Inflammatory macrophage (primary cell): ENCODE data around the gene CELSR1.

Experiments used
- DNase-seq, 2 donors: peaks; one replicate each; pipeline ENCODE4 v3.0.0-alpha.2; 2020 to 2022

Gene CELSR1

DNA sequence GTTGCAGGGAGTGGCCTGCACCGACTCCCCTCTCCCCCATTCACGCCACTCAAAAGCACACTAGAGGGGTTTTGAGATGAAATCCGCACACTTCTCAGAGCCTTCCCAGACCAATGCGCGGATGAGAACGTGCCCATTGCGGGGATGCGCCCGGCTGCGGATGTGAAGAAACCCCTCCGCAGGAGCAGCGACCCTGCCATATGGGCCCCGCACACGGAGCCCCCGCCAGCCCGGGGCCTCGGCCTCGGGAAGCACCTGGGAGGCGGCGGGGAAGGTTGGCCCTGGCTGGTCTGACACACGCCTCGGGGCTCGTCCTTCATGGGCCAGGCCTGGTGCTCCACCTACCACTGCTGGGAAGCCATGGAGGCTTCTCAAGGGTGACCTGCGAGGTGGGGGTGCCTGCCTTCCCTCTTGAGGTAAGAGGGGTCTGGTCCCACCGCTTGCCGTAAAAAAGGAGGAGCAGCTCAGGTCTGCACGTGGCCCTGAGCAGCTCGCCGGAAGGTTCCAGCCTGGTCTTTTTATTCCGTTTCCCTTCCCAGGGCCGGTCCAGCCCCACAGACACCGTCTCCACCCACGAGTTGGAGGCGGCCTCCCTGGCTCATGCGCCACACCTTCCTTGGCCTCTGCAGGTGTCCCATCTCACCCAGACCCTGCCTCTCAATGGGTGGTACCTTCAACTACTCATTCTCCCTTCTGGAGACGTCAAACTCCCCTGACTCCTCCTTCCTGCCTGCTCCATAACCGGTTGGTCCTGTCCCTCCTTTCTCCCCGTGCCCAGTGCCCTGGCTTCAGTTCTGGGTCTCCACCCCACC is 162.6 kb downstream of the CELSR1 start:
- no peak for DNase-seq

DNA sequence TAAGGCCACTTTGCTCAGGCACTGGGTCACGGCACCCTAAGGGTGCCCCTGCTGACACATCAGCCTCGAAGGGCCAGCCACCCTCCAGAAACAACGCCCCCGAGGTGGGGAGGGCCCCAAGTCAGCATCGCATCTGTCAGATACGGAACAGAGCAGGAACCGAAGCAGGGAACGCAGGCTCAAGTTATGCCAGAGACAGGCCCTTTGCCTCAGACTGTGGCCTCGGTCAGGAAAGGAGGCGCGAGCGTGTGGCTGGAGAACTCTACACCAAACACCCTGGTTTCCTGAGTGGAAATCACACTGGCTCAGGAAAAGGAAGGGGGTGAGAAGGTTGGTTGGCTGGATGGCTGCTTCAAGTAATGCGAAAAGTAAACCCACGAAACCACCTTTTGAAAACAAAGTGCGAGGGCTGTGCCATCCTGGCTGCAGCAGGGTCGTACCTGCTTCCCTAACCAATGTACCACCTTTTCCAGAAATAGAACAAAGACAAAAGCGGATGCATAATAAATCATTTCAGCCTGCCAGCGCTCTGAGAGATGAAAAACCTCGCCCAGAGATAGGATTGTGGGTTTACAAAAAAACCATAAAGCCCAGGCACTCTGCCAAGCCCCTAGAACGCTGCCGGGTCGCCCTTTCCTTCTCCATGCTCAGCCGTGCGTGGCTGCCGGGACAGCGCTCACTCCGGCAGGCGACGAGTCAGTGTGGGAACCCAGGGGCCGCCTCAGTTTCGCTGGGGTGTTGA is 163.3 kb downstream of the CELSR1 start:
- no peak for DNase-seq

- DNase-seq = no peak
Measured at GRCh38 chr22:46373159-46373558, 164.3 kb downstream of the CELSR1 start.

- no peak for DNase-seq
Measured at GRCh38 chr22:46372686-46373085, 164.7 kb downstream of the CELSR1 start.

- no peak for DNase-seq
Measured at GRCh38 chr22:46371623-46372226, 165.7 kb downstream of the CELSR1 start.

- DNase-seq = no peak
Measured at GRCh38 chr22:46370584-46371291, 166.7 kb downstream of the CELSR1 start.

GRCh38 chr22:46369716-46370583 is 167.5 kb downstream of the CELSR1 start:
- no peak for DNase-seq

DNA sequence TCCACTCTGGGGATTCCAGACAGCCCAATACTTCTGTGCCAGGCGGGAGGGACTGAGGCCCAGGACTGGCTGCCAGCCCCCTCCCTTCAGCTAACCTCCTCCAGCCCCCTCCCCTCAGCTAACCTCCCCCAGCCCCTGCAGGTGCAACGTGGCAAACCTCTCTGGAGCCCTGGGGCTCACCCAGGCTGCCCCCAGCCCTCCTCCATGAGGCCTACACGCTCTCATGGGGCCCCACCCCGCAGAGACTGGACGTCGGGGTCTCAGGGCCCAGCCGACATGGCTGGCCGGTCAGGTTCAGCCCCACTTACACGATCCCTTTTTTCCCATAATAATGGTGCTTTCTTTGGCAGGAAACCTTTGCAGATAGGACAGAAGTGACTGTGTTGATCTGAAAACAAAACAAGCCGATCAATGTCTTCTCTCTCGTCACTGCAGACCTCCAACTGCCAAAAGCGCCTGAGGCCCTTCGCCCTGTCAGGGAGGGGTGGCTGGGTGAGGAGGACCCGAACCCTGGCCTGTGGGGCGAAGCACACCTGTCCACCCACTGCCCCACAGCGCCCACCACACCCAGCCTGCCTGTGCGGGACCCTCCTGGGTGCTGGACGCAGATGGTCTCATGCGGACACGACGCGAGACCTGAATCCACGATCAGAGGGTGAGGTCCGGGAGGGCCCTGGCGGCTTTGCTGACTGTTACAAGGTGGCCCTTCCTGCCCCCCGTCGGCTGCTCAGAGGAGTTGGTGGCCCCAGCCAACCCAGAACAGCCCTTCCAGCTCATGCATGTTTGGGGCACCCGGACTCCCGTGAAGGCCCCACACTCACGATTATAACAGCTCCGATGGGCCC is 168.3 kb downstream of the CELSR1 start:
- no peak for DNase-seq

DNA sequence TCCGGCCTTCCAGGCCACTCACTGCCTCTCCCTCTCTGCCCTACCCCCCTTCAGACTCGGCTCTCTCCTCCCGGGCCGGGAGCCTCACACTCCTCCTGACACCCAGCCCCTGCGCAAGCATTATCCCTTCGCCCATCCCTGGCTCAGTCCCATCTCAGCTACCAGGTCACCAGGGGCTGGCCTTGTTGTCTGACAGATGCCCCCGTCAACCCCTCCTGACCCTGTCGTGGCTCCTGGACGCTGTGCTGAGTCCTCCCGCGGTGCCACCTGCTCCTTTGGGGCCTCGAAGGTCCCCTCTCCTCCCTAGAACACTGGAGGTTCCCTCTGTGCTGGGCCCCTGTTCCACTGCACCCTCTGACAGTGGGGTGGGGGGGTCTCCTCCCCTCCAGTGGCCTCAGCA is 169.0 kb downstream of the CELSR1 start:
- no peak for DNase-seq

DNA sequence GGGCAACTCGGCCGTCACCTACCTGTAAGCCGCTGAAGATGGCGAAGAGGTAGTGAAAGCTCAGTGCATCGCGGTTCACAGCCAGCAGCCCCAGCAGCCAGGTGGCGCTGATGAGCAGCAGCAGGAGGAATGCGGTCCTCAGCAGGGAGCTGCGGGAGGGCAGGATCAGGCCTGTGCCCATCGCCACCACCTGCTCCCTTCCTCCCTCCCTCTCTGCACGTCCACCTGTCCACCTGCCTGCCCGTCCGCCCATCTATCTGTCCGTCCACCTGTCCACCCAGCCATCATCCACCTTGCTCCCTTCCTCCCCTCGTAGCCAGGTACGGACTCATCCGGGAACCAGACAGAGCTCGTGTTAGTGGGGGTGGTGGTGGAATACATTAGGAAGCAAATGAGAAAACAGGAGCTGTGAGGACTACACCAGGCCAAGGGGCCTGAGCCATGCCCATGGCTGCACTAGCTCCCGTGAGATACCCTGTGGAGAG is 169.7 kb downstream of the CELSR1 start:
- DNase-seq = peak; percentile 65 to 69

DNA sequence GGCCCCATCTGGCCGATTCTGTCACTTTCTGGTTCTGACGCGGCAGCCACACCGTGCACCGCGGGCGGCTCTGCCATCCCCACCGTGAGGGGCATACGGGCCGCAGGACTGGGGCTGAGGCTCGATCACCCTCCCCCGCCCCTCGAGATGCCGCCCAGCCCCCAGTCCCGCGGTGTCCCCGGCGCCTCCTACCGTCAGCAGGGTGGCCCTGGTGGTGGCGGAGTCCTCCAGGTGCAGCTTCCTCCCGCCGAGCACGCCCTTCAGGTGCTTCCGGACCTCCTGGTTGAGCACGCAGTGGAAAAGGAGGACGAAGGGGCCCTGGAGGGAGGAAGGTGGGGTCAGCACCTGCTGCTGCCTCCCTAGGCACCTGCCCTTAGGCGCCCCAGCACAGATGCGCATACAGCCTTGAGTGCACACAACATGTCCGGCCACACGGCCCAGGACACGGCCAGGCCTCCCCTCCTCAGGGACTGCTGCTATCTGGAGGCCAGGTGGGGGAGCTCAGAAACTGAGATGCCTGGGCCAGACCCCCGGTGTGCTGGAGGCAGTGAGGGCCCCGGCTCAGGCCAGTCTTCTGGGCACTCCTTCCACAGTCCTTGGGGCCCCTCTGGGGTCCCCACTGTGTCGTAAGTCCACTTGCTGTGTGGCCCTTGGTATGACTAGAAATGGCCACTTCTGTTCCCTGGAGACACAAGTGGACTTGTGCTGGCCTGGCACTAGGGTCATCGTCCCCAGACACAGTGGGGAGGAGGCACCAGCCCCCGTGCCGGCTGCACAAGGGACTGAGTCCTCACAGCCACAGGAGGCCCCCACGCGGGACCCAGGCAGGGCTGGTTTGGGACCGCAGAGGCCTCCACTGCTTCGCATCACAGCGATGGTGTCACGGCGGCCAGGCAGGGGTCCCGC is 170.4 kb downstream of the CELSR1 start:
- DNase-seq = no peak

DNA sequence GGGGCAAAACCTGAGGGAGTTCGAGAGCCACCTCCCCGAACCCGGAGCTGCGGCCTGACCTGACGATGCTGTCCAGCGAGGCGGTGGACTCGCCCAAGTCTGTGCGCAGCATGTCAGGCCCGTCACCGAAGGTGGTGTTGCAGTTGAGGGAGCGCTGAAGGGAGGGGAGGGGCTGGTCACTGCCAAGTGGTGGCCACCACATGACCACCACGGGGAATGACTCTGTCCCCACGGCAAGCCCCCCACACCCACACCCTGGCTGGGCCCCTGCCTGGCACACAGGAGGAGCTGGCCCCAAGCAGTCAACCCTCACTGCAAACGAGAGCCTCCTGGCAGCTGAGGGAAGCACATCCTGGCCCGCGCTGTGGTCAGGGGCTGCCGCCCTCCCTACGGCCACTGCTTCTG is 171.1 kb downstream of the CELSR1 start:
- no peak for DNase-seq

DNA sequence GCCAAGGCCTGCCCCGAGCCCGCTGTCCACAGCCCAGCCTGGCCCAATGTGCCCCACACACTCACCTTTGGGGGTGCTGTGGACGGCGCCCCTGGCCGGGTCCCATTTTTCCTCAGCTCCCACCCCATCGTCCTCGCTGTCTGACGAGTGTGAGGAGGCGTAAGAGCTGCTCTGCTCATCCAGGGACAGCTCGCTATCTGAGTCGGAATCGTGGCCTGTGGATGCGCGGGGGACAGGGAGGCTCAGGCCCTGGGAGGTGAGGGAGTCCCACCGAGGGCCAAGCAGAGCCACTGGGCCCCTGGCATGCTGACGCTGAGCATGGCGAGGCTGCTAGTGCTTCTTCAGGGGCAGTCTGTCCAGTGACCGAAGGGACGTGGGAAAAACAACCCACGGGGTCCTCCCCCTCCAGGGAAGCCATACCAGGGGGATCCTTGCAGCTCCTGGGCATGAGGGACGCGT is 172.2 kb downstream of the CELSR1 start:
- DNase-seq = no peak

DNA sequence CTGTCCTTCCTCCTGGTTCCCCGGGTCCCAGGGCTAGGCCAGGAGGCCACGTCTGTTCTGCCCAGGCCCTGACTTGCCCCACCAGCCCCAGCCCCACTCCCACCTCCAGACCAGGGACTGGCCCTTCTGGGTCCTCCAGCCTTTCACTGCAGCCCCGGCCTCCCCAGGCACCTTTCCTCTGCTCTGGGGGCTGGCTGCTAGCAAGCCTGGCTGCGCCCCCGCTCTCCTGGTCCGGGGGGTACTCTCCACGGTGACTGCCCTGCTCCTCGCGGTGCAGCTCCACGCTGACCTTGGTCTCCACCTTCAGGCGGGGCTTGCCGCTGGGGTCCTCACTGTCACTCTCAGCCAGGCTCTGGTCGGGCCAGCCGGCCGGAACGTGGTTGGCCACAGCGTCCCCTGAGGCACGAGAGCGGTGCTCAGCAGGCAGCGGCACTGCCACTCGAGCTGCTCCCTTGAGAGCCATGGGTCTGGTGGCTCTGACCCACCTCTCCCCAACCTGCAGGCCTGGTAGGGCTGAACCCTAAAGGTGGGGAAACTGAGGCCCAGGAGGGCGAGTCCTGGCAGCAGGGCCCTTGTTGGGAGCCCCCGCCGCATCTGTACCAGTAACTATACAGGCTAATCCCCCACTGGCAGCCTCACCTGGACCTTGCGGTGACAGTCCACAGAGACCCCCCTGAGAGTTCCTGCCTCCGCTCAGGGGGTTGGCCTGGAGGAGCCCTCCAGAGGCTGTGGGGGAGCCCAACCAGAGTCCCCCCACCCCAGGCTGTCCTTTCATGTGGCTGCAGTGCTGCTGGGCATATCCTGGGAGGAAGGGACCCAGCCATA is 172.9 kb downstream of the CELSR1 start:
- no peak for DNase-seq

- DNase-seq = no peak
Measured at GRCh38 chr22:46363611-46364321, 173.7 kb downstream of the CELSR1 start.

GRCh38 chr22:46362934-46363515 is 174.4 kb downstream of the CELSR1 start:
- no peak for DNase-seq

DNA sequence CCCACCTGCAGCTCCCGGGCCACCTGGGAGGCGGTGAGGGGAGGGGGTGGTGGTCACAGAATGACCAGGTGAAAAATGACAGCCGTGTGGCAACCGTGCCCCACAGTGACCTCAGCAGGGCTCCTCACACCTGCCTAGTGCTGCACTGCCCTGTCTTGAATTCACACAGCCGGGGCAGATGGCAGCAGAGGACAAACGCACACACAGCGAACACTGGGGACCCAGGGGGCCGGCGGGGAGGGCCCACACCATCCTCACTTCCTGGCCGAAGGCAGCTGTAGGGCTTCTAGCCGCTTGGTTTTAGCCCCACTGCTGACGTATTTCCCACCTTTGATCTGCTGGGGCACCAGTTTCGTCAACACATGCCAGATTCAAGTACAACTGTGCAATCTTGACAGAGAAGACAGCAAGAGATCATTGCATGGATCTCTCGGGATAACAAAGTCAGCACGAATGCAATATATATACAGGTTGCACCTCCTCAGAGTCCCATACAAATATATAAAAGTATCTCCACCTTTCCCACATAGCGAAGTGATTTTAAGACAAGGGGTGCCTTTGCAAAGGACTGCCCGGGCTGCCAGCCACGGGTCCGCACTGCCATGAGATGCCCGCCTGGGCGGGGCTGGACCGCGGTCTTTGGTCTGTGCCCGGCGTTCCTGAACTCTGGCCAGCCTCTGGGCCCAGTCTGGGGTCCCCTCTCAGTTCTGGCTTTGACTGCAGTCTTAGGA is 175.1 kb downstream of the CELSR1 start:
- no peak for DNase-seq
